Endothelial cell of umbilical vein (primary cell): ENCODE measurements around the gene AMIGO3. TPM values are rescaled to one million over a fixed set of nuclear protein-coding genes. Genes with fewer than 3 reads are reported as not detected.
"Not testable (repeated sequence)": the region's sequence is repeated elsewhere in the genome, so short reads cannot be mapped to it uniquely, and the experiment has no call there.

Source experiments
- BruUV-seq: library from RNA; stranded (reverse); fragments of 400-500 nt; replicated peaks from 2 replicates; lab custom pipeline; 2021; lab: Mats Ljungman, UMichigan
- CTCF ChIA-PET: fragments of 300-600, 350-600 bp; sonication (Branson Sonifier 250); formaldehyde crosslinking; loops from one replicate; lab custom pipeline; 2021; ENCODE audit warnings: antibody characterized with exemption, inconsistent platforms; lab: Charles Lee
- POLR2A ChIA-PET: fragments of 300-600, 350-600 bp; sonication (Branson Sonifier 250); formaldehyde crosslinking; loops from one replicate; lab custom pipeline; 2021; ENCODE audit warnings: antibody characterized with exemption, inconsistent platforms; lab: Charles Lee
- DNase-seq: peaks from one replicate; pipeline ENCODE4 v3.0.0-alpha.2; 2011; ENCODE audit warnings: low read depth, low spot score
- FAIRE-seq: peaks from 2 replicates; lab custom pipeline; 2011; peaks lifted over from hg19 to GRCh38; lab: Jason Lieb, UNC
- H2AFZ ChIP-seq: 2 replicates; pipeline ENCODE4 v1.6.0; 2012; ENCODE audit warnings: low read depth, low read length, control low read depth, inconsistent platforms
- H3K27ac ChIP-seq: 2 replicates; pipeline ENCODE4 v1.5.1; 2011; ENCODE audit warnings: low read depth, mild to moderate bottlenecking, control low read depth, low read length, moderate library complexity; ENCODE audit not compliant: insufficient read depth
- H3K27me3 ChIP-seq, 2 experiments: 2 replicates each; pipeline versions ENCODE4 v1.6.0 to v1.6.1; 2011; ENCODE audit warnings: low read length in 2 of 2, mixed read lengths in 1 of 2; ENCODE audit not compliant: control insufficient read depth in 2 of 2, insufficient read depth in 2 of 2
- H3K36me3 ChIP-seq, 2 experiments: 2 replicates in 1 of 2; 3 replicates in 1 of 2; pipeline ENCODE4 v1.5.1; 2011; ENCODE audit warnings: low read length in 2 of 2, mild to moderate bottlenecking in 1 of 2, moderate library complexity in 1 of 2; ENCODE audit not compliant: control insufficient read depth in 2 of 2, insufficient read depth in 2 of 2; ENCODE audit errors: extremely low read depth in 1 of 2
- H3K4me1 ChIP-seq: 3 replicates; pipeline ENCODE4 v1.5.1; 2011; ENCODE audit warnings: mild to moderate bottlenecking, low read length; ENCODE audit not compliant: control insufficient read depth, insufficient read depth; ENCODE audit errors: extremely low read depth
- H3K4me2 ChIP-seq: 2 replicates; pipeline ENCODE4 v1.6.1; 2011; ENCODE audit warnings: low read length, control low read depth, mixed read lengths; ENCODE audit not compliant: insufficient read depth
- H3K4me3 ChIP-seq, 3 experiments: fragments of 200-600 bp in 1 of 3; sonication (generic), shearing (Covaris generic) in 1 of 3; replicated peaks in 1 of 3; 2 replicates each; pipeline ENCODE4 v1.5.1; 2011 to 2016; ENCODE audit warnings: control low read depth in 3 of 3, low read length in 3 of 3, mild to moderate bottlenecking in 2 of 3, inconsistent platforms in 1 of 3, low read depth in 1 of 3, moderate library complexity in 1 of 3; ENCODE audit not compliant: insufficient read depth in 1 of 3
- H3K79me2 ChIP-seq: 2 replicates; pipeline ENCODE4 v1.6.0; 2012; ENCODE audit warnings: low read length, inconsistent platforms; ENCODE audit not compliant: control insufficient read depth, insufficient read depth
- H3K9ac ChIP-seq: replicated peaks from 2 replicates; pipeline ENCODE3; 2011; ENCODE audit warnings: low read length, control low read depth; ENCODE audit not compliant: insufficient read depth; ENCODE audit errors: extremely low read depth
- H3K9me1 ChIP-seq: replicated peaks from 3 replicates; pipeline ENCODE4 v1.6.0; 2011; ENCODE audit warnings: mild to moderate bottlenecking, low read length; ENCODE audit not compliant: control insufficient read depth, insufficient read depth; ENCODE audit errors: extremely low read depth
- H3K9me3 ChIP-seq: replicated peaks from 2 replicates; pipeline ENCODE4 v1.5.1; 2012; ENCODE audit warnings: low read length, inconsistent platforms; ENCODE audit not compliant: control insufficient read depth, insufficient read depth
- H4K20me1 ChIP-seq: replicated peaks from 2 replicates; pipeline ENCODE3; 2011; ENCODE audit warnings: mild to moderate bottlenecking, low read length; ENCODE audit not compliant: control insufficient read depth, insufficient read depth; ENCODE audit errors: extremely low read depth
- dilution Hi-C: fragments of 300-500 bp; cut with MboI; formaldehyde crosslinking; loops from one replicate; pipeline ENCODE4 v1.15.0; 2019; ENCODE audit warnings: low sequenced_read_pairs; ENCODE audit not compliant: extremely low pct_ligation_motif_present
- intact Hi-C: fragments of 100-400 bp; cut with micrococcal nuclease; formaldehyde crosslinking; loops from one replicate; pipeline ENCODE4 v1.10.0; 2022
- polyA plus RNA-seq, 4 experiments: library from polyadenylated mRNA; depleted of rRNA in 3 of 4; stranded (reverse) in 3 of 4; unstranded in 1 of 4; fragments of >200 nt; gene quantifications; 2 replicates each; pipeline versions ENCODE4 v1.2.1 to v1.2.3, GENCODE V29; 2011 to 2012; ENCODE audit warnings: missing spikeins in 1 of 4
- total RNA-seq: library from RNA; stranded (reverse); gene quantifications from 2 replicates; pipeline ENCODE4 v1.2.3, GENCODE V29; 2021

AMIGO3 gene
- total and polyA plus RNA-seq, 2 donors (not counting 3 experiments of a cell fraction or from before 2014, with no cell fraction given): 0.21 TPM; not detected in 1

DNA sequence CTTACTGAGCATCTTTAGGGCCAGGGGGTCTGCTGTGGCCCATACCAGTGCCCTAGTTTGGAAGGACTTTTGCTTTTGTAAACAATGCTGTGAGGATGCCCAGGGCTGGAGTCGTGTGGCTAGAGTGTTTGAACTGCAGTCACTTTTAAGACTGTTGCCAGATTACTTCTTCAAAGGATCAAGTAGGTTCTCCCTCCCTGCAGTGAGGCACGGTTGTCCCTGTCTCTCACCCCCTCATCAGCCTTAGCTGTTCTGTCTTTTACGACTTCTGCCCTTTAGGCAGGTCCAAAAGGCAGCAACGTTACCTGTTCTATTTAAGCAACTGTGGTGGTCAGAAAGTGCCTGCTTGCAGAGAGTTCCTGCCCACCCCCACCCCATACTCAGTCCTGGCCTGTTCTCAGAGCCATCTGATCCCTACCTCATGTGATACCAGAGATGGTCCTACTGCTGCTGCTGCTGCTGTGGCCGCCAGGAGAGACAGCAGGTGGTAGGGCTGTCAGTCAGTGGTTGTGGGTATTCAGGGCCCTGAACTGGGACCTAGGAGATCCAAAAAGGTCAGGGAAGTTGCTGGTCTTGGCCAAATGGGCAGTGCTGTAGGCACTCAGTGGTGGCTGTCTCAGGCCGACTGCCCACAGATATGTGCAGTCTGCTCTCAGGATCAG lies 24.9 kb downstream of the AMIGO3 start:
- H2AFZ ChIP-seq, H4K20me1 ChIP-seq, POLR2A ChIA-PET, H3K27ac ChIP-seq, BruUV-seq, H3K9me1 ChIP-seq, intact Hi-C loops, H3K9me3 ChIP-seq, H3K79me2 ChIP-seq, DNase-seq, H3K27me3 ChIP-seq, dilution Hi-C loops, H3K9ac ChIP-seq, H3K4me3 ChIP-seq, CTCF ChIA-PET, H3K4me1 ChIP-seq, H3K4me2 ChIP-seq: not testable (repeated sequence)
- peaks cover 0 to 19% of the 10 kb centered on the region in 2 experiments for H3K36me3 ChIP-seq
- peak; percentile 57 for FAIRE-seq

DNA sequence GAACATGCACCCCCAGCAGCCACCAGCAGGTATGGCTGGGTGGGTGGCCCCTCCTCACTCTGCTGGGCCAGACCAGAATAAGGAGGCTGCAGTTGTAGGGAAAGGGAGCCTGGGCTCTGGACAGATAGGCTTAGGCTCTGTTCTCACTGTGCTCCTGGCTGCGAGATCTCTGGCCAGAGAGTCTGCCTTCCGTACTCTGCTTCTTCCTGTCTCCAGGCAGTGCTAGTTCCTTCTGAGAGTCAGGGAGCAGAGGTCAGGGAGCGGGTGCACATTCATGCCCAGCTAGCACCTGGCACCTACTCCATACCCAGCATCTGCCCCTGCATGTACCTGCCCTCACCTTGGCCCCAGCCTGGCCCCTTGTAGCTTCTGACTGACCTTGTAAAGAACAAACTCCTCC lies 28.0 kb downstream of the AMIGO3 start:
- H3K4me2 ChIP-seq, H3K4me3 ChIP-seq, H3K4me1 ChIP-seq, dilution Hi-C loops, DNase-seq, H3K9ac ChIP-seq, FAIRE-seq, CTCF ChIA-PET, POLR2A ChIA-PET, H3K79me2 ChIP-seq, H3K27me3 ChIP-seq, H3K9me1 ChIP-seq, H3K36me3 ChIP-seq, intact Hi-C loops, BruUV-seq, H2AFZ ChIP-seq, H3K9me3 ChIP-seq, H3K27ac ChIP-seq, H4K20me1 ChIP-seq: not testable (repeated sequence)

DNA sequence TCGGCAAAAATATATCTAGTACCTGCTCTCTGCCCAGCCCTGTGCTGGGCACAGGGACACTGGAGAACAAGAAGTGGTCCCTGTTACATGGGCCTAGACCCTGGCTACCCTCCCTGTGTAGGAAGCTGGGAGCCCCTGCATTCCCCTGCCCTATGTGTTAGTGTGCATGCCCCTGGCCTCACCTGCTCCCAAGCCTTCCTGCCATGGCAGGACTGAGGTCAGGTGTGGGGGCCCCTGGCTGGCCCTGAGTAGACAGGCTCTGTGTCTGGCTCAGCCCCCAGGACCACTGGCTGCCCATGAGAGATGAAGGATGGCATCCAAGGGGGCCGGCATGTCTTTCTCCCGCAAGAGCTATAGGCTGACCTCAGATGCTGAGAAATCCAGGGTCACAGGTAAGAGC lies 28.6 kb downstream of the AMIGO3 start:
- H3K9me3 ChIP-seq, H3K27me3 ChIP-seq, H3K4me3 ChIP-seq, H3K36me3 ChIP-seq, BruUV-seq, dilution Hi-C loops, DNase-seq, H3K79me2 ChIP-seq, FAIRE-seq, CTCF ChIA-PET, H3K9ac ChIP-seq, H3K4me2 ChIP-seq, H4K20me1 ChIP-seq, intact Hi-C loops, H3K9me1 ChIP-seq, POLR2A ChIA-PET, H3K27ac ChIP-seq, H3K4me1 ChIP-seq, H2AFZ ChIP-seq: not testable (repeated sequence)

DNA sequence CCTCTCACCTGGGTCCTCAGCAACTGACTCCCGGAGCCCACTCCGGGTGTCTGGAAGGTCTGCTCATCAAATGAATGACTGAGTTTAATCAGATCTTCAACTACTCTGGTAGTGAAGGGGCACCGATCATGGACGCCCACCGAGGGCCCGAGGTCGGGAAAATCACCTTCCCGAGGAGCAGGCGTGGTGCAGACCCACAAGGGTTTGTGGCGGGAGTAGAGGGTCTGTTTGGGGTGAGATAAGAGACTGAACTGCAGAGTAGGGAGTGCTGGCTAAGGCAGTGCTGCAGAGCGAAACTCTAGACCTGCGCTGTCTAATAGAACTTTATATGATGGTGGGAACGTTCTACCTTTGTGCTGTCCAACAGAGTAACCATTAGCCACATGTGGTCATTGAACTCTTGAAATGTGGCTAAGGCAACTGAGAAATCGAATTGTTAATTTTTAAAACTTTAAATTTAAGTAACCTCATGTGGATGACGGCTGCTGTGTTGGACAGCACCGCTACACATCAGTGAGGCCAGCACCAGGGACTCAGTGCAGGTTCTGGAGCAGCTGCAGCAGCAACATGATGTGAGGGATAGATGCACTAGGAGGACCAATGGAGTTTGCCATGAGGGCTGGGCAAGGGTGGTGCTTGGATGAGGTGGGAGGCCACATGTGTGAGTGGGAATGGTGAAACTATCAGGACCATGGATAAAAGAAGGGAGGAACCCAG lies 29.4 kb downstream of the AMIGO3 start:
- H3K27ac ChIP-seq: peak overlapping the region; percentile 20
- H3K4me1 ChIP-seq, H3K9me1 ChIP-seq, DNase-seq, H3K36me3 ChIP-seq, H4K20me1 ChIP-seq, dilution Hi-C loops, BruUV-seq, H3K79me2 ChIP-seq, POLR2A ChIA-PET, H3K9me3 ChIP-seq, H3K27me3 ChIP-seq: not testable (repeated sequence)
- H2AFZ ChIP-seq: peak overlapping the region; percentile 92
- peak overlapping the region; percentile 85 for H3K9ac ChIP-seq
- intact Hi-C loops: loop anchor here (1.0 kb wide), 1 partner anchor 16 kb away; the partner anchor contains the start of gene APEH
- H3K4me3 ChIP-seq: peak overlapping the region; percentile 65 to 99 (median 81)
- peak overlapping the region; percentile 94 for H3K4me2 ChIP-seq
- peak; percentile 47 for FAIRE-seq
- CTCF ChIA-PET: interaction anchor here (1.0 kb wide), 1 partner anchor 150 kb away, joined by 4 read pairs; no protein-coding TSS in a partner anchor
